ENCODE measurements around the gene AK5.

The AK5 gene

DNA sequence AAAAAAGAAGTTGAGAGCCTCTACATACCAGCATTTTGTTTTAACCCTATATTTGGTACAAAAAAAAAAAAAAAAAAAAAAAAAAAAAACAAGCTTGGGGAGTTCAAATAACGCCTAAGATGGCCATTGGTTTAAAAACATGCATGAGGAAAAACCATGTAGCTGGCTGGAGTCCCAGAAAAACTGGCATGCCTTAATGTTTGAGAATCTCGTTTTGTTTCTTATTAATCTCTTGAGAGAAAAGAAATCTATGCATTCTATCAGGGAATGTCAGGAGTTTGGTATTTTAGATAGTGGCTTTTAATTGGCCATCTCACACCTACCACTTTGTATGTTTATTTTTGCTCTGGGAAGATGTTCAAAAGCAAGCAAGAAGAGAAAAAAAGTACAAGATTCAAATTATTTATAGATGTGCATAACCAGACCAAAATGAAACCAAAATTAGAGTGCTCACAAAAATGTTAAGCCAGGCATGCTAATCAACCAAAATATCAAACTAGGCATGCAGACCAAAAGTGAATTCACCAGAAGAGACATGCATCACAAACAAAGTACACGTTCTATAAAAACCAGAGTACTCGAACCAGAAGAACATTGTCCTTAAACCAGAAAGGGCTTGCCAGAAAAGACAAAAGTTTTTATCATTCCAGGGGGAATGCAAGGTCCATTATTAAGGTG lies 156.6 kb downstream of the AK5 start:
- no peak for DNase-seq (ENCODE audit: low read depth)

DNA sequence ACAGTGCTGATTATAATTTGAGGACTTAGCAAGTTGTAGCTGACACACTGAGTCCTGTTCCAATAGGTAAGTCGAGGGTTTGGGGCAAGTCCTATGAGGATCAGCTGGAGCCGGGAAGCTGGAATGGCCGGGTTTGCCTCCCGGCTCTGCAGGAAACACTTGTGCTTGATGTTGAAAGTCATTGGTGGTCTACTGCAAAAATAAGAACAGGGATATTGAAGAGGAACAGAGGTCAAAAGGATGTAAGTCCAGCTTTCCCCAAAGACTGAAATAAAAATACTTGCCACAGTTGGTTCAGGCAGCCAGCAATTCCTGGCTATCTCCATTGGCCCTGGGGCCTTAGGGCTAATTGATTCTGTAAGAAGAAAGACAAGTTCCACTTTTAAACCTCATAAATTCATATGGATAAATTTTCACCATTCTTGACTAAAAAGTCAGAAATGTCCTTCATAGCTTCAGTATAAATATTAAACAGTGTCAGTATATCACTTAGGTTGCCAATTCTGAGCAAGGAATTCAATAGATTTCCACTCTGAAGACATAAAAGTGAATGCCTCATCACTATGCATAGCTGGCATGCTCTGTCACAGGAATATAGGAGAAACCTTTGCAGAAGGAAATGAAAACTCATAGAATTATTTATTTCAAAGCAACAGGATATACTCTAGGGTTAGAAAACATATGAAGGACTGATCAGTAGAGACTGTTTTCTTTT lies 165.2 kb downstream of the AK5 start:
- DNase-seq (ENCODE audit: low read depth): no peak

DNA sequence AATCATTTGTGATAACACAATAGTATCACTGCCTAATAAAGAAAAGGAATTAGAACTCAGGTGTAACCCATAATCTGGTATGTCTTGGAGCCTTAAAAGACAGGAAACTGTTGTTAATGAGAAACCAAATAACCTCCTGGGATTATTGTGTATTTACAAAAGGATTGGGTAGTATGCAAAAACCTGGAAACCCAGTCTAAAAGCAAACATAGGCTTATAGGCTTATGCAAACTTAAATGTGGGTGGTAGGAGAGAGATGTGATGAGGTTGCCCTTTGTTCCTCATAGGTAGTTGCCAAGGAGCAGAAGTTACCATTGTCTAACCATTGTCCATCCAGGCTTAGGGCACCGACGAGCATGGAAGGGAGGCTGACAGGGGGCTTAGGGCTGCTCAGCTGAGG lies 165.8 kb downstream of the AK5 start:
- no peak for DNase-seq (ENCODE audit: low read depth)

DNA sequence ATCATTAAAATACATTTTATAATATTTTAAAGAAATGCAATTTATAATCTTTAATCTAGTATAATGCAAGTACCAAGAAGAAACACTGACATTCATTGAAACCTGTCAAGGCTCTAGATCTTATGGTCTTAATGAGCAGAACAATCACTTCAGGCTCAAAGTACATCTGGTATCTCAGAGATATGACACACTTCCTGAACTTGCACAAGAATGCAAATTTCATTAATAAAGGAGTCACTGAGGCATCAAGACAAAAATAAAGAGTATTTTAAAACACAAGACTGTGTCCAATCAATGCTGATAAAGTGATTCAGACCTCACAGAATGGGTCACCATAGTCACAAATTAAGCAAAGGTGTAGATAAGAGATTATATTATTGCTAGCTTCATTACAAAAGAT lies 178.1 kb downstream of the AK5 start:
- DNase-seq (ENCODE audit: low read depth): no peak

DNA sequence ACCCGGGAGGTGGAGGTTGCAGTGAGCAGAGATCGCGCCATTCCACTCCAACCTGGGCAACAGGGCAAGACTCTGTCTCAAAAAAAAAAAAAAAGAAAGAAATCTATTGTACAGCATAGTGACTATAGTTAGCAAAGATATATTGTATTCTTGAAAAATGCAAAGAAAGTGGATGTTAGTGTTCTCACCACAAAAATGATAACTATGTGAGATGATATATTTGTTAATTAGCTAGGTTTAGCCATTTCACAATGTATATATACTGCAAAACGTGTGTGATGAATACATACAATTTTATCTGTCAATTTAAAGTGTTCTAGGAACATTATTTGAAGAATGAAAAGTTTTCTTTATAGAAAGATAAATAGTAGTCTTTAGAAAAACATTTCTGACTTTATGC lies 179.9 kb downstream of the AK5 start:
- no peak for DNase-seq (ENCODE audit: low read depth)

DNA sequence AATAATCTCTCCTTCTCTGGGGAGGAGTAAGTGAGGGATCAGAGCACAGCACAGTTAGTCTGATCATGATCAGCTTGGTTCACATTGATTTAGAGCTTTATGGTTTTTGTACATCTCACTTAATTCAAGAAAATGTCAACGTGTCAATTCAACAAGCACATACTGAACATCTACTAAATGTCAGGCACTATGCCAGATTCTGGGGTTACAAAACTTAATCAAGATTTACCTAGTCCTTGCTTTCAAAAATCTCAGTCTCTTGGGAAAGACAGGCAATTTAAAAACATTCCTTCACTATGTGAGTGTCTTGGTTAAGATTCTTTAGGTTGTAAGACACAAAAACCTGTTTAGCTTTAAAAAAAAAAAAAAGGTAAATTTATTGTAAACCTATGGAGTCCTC lies 181.4 kb downstream of the AK5 start:
- no peak for DNase-seq (ENCODE audit: low read depth)

DNA sequence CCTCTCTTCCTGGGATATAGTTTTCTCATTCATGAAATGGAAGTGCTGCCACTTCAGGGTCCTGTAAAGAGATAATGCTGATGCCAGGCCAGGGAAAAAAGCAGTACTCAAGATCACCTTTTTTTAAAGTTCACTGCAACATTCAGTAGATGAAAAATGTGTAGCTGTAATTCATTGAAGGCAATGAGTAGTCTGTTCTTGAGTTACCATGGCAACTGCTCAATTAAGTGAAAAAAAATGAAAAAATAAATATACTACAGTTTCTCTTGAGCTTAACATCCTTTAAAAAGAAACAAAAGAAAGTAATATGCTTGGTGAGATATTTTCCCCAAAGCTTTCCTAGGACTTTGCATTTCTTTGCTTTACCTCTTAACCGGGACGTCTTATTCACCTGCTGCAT lies 183.3 kb downstream of the AK5 start:
- DNase-seq (ENCODE audit: low read depth): no peak

DNA sequence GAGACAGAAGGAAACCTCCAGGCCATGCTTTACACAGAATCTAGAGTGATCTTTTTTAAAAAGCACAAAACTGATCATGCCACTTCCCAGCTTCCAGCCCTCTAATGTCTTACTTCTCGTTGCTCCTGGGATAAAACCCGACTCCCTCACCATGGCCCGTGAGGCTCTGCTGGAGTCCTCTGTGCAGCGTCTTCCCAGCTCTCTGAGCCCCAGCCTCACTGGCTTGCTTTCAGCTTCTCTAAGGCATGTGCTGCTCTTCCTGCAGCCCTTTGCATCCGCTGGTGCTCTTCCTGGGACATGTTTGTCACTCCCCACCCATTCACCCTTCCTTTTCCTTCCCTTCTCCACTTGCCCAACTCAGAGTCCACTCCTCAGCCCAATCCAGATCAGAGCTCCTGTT lies 184.1 kb downstream of the AK5 start:
- no peak for DNase-seq (ENCODE audit: low read depth)

DNA sequence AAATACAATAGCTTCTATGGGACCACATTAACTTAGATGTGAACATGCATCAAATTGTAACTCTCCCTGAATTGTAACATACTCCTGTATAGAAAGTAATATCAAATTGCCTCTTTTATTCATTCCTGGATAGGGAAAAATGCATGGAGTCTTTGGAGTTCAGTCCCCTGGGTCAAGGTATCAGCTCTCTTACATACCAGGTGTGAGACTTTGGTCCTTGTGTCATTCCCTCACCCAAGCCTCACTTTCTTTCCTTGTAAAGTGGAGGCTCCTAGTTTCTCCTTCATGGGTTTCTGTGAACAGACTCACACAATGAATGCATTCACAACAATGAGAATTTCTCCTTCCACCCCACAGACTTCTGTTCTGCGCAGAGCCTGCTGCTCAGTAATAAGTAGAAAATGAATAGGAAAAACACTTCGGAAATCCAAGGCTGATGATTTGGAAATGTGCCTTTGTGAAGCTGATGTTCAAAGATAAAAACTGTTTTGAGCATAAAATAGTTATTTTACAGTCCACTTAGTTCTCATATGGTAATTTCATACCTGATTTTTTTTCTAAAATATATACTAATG lies 185.3 kb downstream of the AK5 start:
- DNase-seq (ENCODE audit: low read depth): no peak

DNA sequence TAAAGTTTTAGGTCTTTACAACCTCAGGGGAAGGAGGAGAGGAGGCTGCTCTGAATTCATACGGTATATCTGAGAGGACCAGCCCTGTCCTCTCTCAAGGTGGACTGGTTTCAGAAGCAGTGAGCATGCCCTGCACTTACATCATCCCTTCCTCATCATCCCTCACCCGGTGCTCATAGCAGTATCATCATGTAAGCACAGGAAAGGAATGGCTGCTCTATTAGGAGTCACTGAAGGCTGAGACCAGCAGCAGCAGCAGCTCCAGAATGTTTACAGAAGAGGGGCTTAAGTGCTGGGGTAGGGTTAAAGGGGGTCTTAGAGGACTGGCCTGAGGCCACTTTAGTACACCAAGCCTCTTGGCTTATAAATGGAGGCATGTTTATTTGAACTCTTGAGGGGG lies 185.9 kb downstream of the AK5 start:
- no peak for DNase-seq (ENCODE audit: low read depth)

DNA sequence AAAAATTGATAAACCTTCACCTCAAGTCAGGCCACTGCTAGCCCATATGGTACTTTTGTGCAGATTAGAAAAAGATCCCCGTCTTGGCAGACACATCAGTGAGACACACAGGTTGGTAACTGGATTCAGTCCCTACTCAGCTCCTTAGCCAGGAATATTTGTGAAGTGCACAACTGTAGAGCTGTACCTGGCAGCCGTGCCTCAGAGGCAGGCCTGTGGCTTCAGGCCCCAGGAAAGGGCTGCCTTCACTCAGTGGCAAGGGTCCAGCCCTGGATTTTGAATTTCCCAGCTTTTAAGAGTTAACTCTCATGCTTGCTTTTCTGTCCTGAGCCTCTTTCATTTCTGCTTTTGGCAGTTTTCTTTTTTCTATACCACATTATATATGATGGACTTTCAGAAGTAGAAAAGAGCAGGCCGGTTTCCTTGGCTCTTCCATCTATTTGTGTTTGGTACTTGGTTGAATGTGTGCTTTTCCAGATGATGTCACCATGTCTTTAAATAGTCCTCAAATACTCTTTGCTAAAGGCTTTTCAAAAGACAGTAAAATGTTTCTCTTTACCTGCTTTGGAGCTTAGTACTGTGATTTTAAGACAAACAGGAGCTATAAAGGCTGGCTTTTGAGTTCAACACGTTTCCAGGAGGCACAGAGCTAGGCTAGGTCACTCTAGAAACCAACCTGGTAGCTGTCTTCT lies 186.6 kb downstream of the AK5 start:
- DNase-seq (ENCODE audit: low read depth): no peak

DNA sequence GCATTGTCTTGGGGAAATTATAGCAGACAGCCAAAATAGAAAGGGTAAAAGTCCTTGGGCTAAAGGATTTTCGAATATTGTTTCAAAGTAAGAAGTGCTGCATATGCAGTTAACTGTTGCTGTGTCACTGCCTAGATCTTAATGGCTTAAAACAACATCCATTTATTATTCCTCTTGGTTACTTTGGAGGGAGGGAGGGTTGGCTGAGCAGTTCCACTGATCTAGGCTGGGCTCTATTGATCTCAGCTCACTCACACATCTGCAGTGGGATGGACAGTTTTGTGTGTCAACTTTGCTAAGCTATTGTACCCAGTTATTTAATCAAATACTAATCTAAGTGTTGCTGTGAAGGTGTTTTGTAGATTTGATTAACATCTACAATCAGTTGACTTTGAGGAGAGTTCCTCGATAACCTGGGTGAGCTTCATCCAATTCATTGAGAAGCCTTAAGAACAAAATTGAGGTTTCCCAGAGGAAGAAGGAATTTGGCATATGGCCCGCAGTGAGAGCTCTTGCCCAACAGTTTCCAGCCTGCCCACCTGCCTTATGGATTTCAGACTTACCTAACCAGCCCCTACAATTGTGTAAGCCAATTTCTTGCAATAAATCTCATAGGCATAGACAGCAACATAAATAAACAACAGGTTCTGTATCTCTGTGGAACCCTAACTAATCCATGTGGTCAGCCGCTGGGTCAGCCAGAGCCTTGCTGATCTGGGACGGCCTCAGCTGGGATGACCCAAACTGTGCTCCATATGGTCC lies 187.3 kb downstream of the AK5 start:
- DNase-seq (ENCODE audit: low read depth): no peak

DNA sequence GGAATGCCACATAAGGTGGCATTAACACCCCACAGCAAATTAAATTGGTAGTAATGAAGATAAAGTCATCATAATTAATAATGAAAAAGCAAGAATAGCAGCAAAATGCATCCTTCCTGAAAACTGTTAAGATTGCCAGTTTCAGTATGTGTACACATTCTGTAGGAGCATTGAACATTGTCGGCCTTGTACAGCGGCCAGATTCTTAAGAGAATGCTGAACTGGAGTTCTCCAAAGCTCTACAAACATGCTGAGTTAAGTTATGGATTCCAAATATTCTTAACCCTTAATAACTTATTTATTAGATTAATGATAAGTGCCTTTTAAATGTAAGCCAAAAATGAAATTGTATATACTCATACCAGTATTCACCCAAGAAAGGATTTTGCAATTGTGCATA lies 189.9 kb downstream of the AK5 start:
- DNase-seq (ENCODE audit: low read depth): no peak

DNA sequence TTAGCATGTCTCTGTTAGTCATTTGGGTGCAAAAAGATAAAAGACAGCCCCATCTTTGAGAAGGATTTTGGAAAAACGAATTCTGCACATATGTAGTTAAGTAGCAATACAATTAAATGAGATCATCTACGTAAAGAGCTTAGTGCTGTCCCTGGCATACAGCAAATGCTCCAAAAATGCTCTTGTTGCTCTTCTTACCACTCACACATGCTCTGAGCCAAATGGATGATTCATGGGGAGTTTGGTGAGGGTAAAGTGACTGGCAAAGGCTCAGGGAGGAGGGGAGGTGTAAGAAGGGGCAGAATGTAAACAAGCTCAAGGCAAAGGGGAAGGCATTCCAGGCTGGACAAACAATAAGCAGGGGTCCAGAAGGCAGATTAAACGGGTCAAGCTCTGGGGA lies 191.9 kb downstream of the AK5 start:
- no peak for DNase-seq (ENCODE audit: low read depth)

DNA sequence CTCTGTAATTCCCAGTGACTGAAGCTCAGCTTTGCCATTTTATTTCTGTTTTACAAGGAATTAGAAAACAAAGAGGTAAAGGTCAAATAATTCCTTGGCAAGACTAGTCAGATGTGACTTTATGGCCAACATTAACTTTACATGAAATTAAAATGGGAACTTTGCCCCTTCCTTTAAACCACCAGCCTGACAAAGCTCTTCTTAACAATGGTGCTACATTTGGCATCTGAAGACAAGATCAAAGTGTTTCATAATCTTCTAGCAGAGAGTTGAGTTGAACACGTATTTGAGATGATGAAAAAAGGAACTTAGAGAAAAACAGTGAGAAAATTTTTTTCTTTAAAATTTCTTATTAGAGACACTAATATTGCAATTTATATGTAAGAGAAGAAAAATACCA lies 193.8 kb downstream of the AK5 start:
- no peak for DNase-seq (ENCODE audit: low read depth)

DNA sequence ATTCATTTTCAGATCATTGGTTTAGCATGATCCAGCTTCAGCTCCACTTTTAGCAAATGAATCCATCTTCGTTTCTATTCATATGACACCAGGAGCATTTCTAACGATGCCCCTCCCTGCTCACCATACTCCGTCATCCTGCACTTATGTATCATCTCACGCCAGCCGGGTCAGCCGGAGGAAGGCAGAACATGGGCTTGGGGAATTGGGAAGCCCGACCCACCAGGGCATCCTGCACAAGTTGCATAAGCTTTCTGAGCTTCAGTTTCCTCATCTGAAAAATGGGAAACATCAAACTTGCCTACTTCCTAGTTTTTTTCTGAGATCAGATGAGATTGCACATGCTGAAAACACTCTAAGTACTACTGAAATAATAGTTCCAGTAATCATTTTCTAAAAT lies 194.7 kb downstream of the AK5 start:
- no peak for DNase-seq (ENCODE audit: low read depth)

DNA sequence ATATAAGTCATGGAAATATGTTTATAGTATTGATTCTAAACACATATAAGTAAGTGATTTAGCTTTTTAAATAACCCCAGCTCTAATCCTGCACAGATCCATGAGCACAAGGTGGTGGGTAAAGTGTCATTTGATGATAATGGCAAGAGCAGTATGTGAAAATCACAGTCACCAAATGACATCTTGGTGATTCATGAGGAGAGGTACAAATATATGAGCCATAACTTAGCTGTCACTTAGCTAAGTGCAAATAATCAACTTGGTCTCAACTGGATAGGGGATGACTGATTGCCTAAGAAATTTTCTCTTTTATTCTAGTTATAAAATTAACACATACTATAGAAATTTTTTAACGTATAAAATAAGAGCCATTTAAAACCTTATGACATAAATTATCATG lies 202.5 kb downstream of the AK5 start:
- DNase-seq (ENCODE audit: low read depth): no peak

DNA sequence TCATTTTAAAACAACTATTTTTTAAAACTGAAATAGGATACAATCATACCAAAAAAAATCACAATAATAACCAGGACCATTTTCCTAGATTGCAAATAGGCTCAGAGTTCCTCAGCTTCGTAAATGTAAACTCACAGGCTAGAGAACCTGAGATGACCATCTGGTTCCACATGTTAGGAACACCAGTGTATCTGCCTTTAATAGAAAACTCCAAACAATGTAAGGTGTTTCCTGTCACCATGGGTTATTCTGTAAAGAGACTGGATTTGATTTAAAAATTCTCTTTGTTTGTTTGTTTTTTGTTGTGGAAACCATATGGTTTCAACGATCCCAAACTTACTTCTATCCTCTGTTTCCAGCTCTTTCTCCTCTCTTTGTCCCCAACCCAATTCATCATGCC lies 203.1 kb downstream of the AK5 start:
- DNase-seq (ENCODE audit: low read depth): no peak

DNA sequence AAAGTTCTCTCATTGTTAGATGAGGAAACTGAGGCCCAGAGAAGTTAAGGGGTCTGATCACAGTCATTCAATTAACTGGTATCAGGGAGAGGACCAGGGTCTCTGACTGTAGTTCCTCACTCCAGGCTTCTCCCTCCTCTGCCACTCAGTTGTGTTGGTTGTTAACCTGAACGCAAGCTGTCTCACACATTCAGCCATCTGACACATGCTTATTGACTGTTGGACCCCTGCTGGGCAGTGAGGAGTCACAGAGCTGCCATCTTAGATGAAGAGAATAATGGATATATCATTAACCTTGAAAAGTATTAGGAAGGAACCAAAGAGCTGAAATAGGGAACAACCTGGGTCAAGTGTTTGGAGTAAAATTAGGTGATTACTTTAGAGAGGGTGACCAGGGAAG lies 205.8 kb downstream of the AK5 start:
- no peak for DNase-seq (ENCODE audit: low read depth)

DNA sequence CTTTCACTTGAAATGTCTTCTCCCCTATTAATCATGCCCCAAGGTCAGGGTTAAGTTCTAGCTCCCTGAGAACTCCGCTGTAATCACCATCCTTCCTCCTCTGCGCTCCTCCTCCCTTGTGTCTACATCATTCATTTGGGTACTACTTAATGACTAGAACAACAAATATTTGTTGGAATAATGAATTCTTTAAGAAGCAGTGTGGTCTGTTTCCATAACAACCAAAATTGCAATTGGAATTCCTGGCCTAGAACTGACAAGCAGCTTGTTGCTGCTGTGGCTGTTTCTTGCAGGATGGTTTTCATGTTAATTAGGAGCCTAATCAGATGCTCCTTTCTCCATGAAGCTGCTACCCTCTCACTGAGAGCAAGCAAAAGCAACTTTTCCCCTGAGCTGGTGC lies 208.1 kb downstream of the AK5 start:
- no peak for DNase-seq (ENCODE audit: low read depth)

DNA sequence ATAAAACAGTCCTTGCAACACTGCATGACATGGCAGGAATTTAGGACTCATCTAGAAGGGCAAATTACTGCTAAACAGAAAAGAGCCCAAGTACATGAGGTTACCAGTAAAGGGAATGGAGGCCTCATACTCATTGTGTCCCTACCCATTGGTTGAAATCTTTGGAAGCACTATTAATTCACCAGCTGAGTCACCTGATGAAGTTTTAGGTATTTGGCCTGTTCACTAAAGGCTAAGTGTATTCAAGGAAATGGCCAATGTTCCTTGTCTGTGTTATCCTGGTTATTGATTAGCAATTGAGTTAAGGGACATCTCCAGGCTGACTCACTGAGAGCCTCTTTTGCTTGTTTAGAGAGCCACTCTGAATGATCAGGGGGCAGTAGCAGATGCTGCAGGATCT lies 212.2 kb downstream of the AK5 start:
- DNase-seq (ENCODE audit: low read depth): no peak

DNA sequence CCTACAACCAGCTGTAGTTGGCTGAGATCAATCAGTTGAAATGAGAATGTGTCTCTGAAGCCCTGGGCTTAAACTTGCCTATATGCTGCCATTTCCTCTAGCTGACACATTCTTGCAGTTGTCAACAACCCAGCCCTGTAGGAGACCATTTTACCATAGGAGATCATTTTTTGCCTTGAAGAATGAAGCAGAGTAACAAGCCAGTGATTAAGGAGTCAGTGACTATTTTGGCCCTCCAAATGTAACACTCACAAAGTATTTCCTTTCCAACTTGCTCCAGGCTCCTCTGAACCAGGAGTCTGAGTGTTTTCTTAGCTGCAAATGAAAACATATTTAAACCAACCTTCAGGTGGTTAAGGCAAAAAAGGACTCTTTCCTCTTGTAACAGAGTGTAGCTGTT lies 217.1 kb downstream of the AK5 start:
- no peak for DNase-seq (ENCODE audit: low read depth)

DNA sequence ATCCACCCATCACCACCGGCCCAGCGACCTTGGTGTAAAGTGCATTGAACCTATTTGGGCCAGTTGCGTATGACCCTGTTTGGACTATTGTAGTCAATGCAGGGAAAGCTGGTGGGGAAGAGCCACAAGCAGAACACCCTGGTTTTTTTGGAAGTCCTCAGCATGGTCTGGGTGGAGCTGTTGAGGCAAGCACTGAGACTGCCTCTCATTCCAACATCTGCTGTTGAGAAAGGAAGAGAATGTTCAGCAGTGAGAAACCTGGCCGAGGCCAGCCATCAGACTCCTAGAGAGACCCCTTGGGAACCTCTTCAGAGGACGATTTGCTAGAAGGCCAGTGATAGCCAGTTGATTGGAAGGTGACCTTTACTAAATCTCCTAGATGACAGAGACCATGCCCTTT lies 217.6 kb downstream of the AK5 start:
- DNase-seq (ENCODE audit: low read depth): no peak

Data from stimulated activated CD8-positive, alpha-beta memory T cell treated with anti-CD3 and anti-CD28 coated beads, Interleukin-12 subunit alpha, Interleukin-12 subunit beta, amount 100 ng/mL, for 4 hours (primary cell).